Stimulated activated CD4-positive, alpha-beta T cell treated with anti-CD3 and anti-CD28 coated beads, Interleukin-2, amount 100 ng/mL, for 24 hours (primary cell): ENCODE data around the gene GAS6.

Experiments
- DNase-seq, 2 donors: peaks; one replicate each; pipeline ENCODE4 v3.0.0-alpha.2; 2020

GAS6 gene

GRCh38 chr13:113887700-113888201, 23.9 kb upstream of the GAS6 start:
- DNase-seq: no peak

GRCh38 chr13:113886561-113887112, 22.8 kb upstream of the GAS6 start:
- DNase-seq: no peak

GRCh38 chr13:113884821-113885220, 20.9 kb upstream of the GAS6 start:
- peak in 1 of 2 donors; percentile 3 for DNase-seq

- peak in 1 of 2 donors; percentile 7 for DNase-seq
Observed at GRCh38 chr13:113883921-113884804, 20.3 kb upstream of the GAS6 start.

GRCh38 chr13:113883314-113883811, 19.5 kb upstream of the GAS6 start:
- DNase-seq: peak in 1 of 2 donors; percentile 6

- peak in 1 of 2 donors; percentile 4 for DNase-seq
Observed at GRCh38 chr13:113882716-113883115, 18.8 kb upstream of the GAS6 start.

GRCh38 chr13:113882267-113882630, 18.4 kb upstream of the GAS6 start:
- peak in 1 of 2 donors; percentile 16 for DNase-seq

GRCh38 chr13:113881614-113882266, 17.9 kb upstream of the GAS6 start:
- peak in 1 of 2 donors; percentile 17 for DNase-seq

GRCh38 chr13:113880651-113881611, 17.1 kb upstream of the GAS6 start:
- DNase-seq: peak in 1 of 2 donors; percentile 15

- DNase-seq: peak in 1 of 2 donors; percentile 11
Observed at GRCh38 chr13:113879494-113880360, 15.9 kb upstream of the GAS6 start.

- DNase-seq: peak in 1 of 2 donors; percentile 6
Observed at GRCh38 chr13:113879017-113879416, 15.1 kb upstream of the GAS6 start.

GRCh38 chr13:113877149-113877990, 13.5 kb upstream of the GAS6 start:
- peak in 1 of 2 donors; percentile 13 for DNase-seq

- DNase-seq: peak in 1 of 2 donors; percentile 8
Observed at GRCh38 chr13:113876346-113877148, 12.7 kb upstream of the GAS6 start.

- DNase-seq: peak in 1 of 2 donors; percentile 14
Observed at GRCh38 chr13:113875837-113876281, 12.0 kb upstream of the GAS6 start.

GRCh38 chr13:113875429-113875815, 11.5 kb upstream of the GAS6 start:
- DNase-seq: peak in 1 of 2 donors; percentile 11

- DNase-seq: peak in 1 of 2 donors; percentile 8
Observed at GRCh38 chr13:113874579-113875428, 10.9 kb upstream of the GAS6 start.

GRCh38 chr13:113874177-113874576, 10.3 kb upstream of the GAS6 start:
- peak in 1 of 2 donors; percentile 3 for DNase-seq

GRCh38 chr13:113869263-113869662, 5.4 kb upstream of the GAS6 start:
- peak in 1 of 2 donors; percentile 4 for DNase-seq
